Measurements from ENCODE around the gene THAP7.
A peak's percentile ranks its signal among the peaks of the same experiment; 100 is the strongest.
"Not testable (repeated sequence)": the region's sequence is repeated elsewhere in the genome, so short reads cannot be mapped to it uniquely, and the experiment has no call there.

The THAP7 gene

GRCh38 chr22:20972933-20973577 lies 28.9 kb downstream of the THAP7 start:
- no peak for DNase-seq (ENCODE audit: low spot score)
- H3K4me3 ChIP-seq = no peak overlapping the region
- TF ChIP-seq CTCF (IDR thresholded peaks at IDR 0.05) = no peak
- H3K27ac ChIP-seq = no peak overlapping the region

GRCh38 chr22:20972014-20972694 lies 29.8 kb downstream of the THAP7 start:
- not testable (repeated sequence) for H3K4me3 ChIP-seq; DNase-seq (ENCODE audit: low spot score); H3K27ac ChIP-seq

GRCh38 chr22:20970939-20971657 lies 30.8 kb downstream of the THAP7 start:
- no peak for DNase-seq (ENCODE audit: low spot score)
- no peak for TF ChIP-seq CTCF (IDR thresholded peaks at IDR 0.05)
- no peak overlapping the region for H3K4me3 ChIP-seq
- H3K27ac ChIP-seq = no peak overlapping the region

- TF ChIP-seq CTCF (IDR thresholded peaks at IDR 0.05) = no peak
- no peak for DNase-seq (ENCODE audit: low spot score)
- no peak overlapping the region for H3K4me3 ChIP-seq
- no peak overlapping the region for H3K27ac ChIP-seq
Measured at GRCh38 chr22:20968281-20968977, 33.5 kb downstream of the THAP7 start.

GRCh38 chr22:20967697-20968211 lies 34.2 kb downstream of the THAP7 start:
- Histone ChIP-seq H3K27ac (no peak overlapping the region), H3K4me3 (no peak overlapping the region)
- no peak for DNase-seq (ENCODE audit: low spot score)
- no peak for TF ChIP-seq CTCF (IDR thresholded peaks at IDR 0.05)

- no peak for TF ChIP-seq CTCF (IDR thresholded peaks at IDR 0.05)
- H3K27ac ChIP-seq = no peak within 1 kb of the TSS
- no peak within 1 kb of the TSS for H3K4me3 ChIP-seq
- peak; percentile 66 for DNase-seq (ENCODE audit: low spot score)
Measured at GRCh38 chr22:20966883-20967696, 34.8 kb downstream of the THAP7 start, which contains the start of gene AIFM3. Gene AIFM3, plus strand, starts transcription at chr22:20967255. Its CDS starts 690 bp downstream, at chr22:20967945.

Measured in coronary artery (tissue), 2 donors.